GM12878 (cell line): ENCODE measurements around the gene STOML3. TPM values are rescaled to one million over a fixed set of nuclear protein-coding genes. Genes with fewer than 3 reads are reported as not detected.
A peak's percentile ranks its signal among the peaks of the same experiment; 100 is the strongest.

Source experiments
- ASH2L ChIP-seq: fragments of 300-600, 200-600 bp; sonication (generic); IDR thresholded peaks from 2 replicates; pipeline ENCODE4 v1.6.1; 2017; ENCODE audit warnings: low read depth, mild to moderate bottlenecking, borderline replicate concordance
- BCL11A ChIP-seq: IDR thresholded peaks from 2 replicates; pipeline ENCODE4 v1.6.1; 2011; ENCODE audit warnings: low read depth, low read length
- BCL3 ChIP-seq: IDR thresholded peaks from 2 replicates; pipeline ENCODE4 v1.6.1; 2011; ENCODE audit warnings: borderline replicate concordance, low read depth, mild to moderate bottlenecking, moderate library complexity, low read length; ENCODE audit not compliant: insufficient read depth, poor library complexity, severe bottlenecking
- CEBPB ChIP-seq, 2 experiments: fragments of 150-350 bp in 1 of 2; IDR thresholded peaks; 2 replicates each; pipeline ENCODE4 v1.6.1; 2012 to 2014; ENCODE audit warnings: low read depth in 2 of 2, low read length in 2 of 2, borderline replicate concordance in 1 of 2, inconsistent platforms in 1 of 2
- ESRRA ChIP-seq: IDR thresholded peaks from 2 replicates; pipeline ENCODE4 v1.6.1; 2012; ENCODE audit warnings: mild to moderate bottlenecking, low read length, improper control_type of control experiment
- FOXM1 ChIP-seq: IDR thresholded peaks from 2 replicates; pipeline ENCODE4 v1.6.1; 2012; ENCODE audit warnings: low read depth, mild to moderate bottlenecking, inconsistent platforms, low read length, moderate library complexity
- IKZF2 ChIP-seq, 2 experiments: fragments of 450-650 bp; IDR thresholded peaks; 2 replicates each; pipeline ENCODE4 v1.6.1; 2017; ENCODE audit warnings: mild to moderate bottlenecking in 2 of 2, moderate library complexity in 2 of 2
- IRF5 ChIP-seq: fragments of 450-650 bp; IDR thresholded peaks from 2 replicates; pipeline ENCODE4 v1.6.1; 2017; ENCODE audit warnings: borderline replicate concordance
- POLR2AphosphoS2 ChIP-seq: IDR thresholded peaks from 2 replicates; pipeline ENCODE4 v1.6.1; 2011; ENCODE audit warnings: low read depth, mild to moderate bottlenecking, low read length, improper control_type of control experiment, moderate library complexity
- RB1 ChIP-seq: fragments of 450-650 bp; formaldehyde crosslinking; IDR thresholded peaks from 2 replicates; pipeline ENCODE4 v1.6.1; 2017; ENCODE audit warnings: mild to moderate bottlenecking, borderline replicate concordance
- RCOR1 ChIP-seq: conservative IDR thresholded peaks from 2 replicates; pipeline ENCODE4 v1.6.1; 2012; ENCODE audit warnings: low read depth, low read length, improper control_type of control experiment
- SP1 ChIP-seq: IDR thresholded peaks from one replicate; pipeline ENCODE4 v1.6.1; 2011; ENCODE audit warnings: low read depth, low read length
- TARDBP ChIP-seq: IDR thresholded peaks from 2 replicates; pipeline ENCODE4 v1.6.1; 2016; ENCODE audit warnings: borderline replicate concordance
- TCF12 ChIP-seq: IDR thresholded peaks from 2 replicates; pipeline ENCODE4 v1.6.1; 2011; ENCODE audit warnings: low read depth, mild to moderate bottlenecking, low read length
- ZBTB11 ChIP-seq: fragments of 450-650 bp; formaldehyde crosslinking; IDR thresholded peaks from 2 replicates; pipeline ENCODE4 v1.5.0; 2022; ENCODE audit warnings: mild to moderate bottlenecking, missing genetic modification characterization
- ZSCAN29 ChIP-seq: fragments of 450-650 bp; IDR thresholded peaks from 2 replicates; pipeline ENCODE4 v1.6.1; 2017; ENCODE audit warnings: mild to moderate bottlenecking, moderate library complexity
- ZZZ3 ChIP-seq: IDR thresholded peaks from 2 replicates; pipeline ENCODE4 v1.6.1; 2011; ENCODE audit warnings: low read depth; ENCODE audit not compliant: control insufficient read depth, insufficient read length
- polyA plus RNA-seq, 11 experiments: library from polyadenylated mRNA; depleted of rRNA in 4 of 11; unstranded in 6 of 11; stranded (reverse) in 5 of 11; fragments of >200 nt; fragmentation: Nextera tagmentation in 4 of 11; fragmentation: Illumina TruSeq in 1 of 11; extraction: Ambion mirVana in 4 of 11; extraction: Trizol in 1 of 11; gene quantifications; 1 replicate in 1 of 11; 2 replicates in 10 of 11; pipeline versions ENCODE4 v1.2.1 to v1.2.3, GENCODE V29; 2011 to 2016; ENCODE audit warnings: inconsistent platforms in 2 of 11, missing spikeins in 2 of 11, low read depth in 1 of 11
- total RNA-seq, 4 experiments: library from RNA; depleted of rRNA in 3 of 4; stranded (reverse); fragments of >200 nt in 3 of 4; fragmentation: Illumina TruSeq in 1 of 4; extraction: Trizol in 1 of 4; gene quantifications; 2 replicates each; pipeline versions ENCODE4 v1.2.1 to v1.2.3, GENCODE V29; 2013 to 2021
- TF ChIP-seq, protein P1 (sequence below): fragments of 450-650 bp; IDR thresholded peaks from 2 replicates; pipeline ENCODE4 v1.6.1; 2017; ENCODE audit warnings: low read depth, mild to moderate bottlenecking, moderate library complexity
- TF ChIP-seq, protein P2 (sequence below): IDR thresholded peaks from 2 replicates; pipeline ENCODE4 v1.6.1; 2011; ENCODE audit warnings: mild to moderate bottlenecking, low read depth, low read length, moderate library complexity; ENCODE audit not compliant: insufficient replicate concordance

Gene STOML3
- total and polyA plus RNA-seq, 10 of the 15 experiments (the other 5 are each of a cell fraction or from before 2014, with no cell fraction given): not detected

- peak; percentile 3 for TF ChIP-seq BCL3
- TF ChIP-seq, protein P1, sequence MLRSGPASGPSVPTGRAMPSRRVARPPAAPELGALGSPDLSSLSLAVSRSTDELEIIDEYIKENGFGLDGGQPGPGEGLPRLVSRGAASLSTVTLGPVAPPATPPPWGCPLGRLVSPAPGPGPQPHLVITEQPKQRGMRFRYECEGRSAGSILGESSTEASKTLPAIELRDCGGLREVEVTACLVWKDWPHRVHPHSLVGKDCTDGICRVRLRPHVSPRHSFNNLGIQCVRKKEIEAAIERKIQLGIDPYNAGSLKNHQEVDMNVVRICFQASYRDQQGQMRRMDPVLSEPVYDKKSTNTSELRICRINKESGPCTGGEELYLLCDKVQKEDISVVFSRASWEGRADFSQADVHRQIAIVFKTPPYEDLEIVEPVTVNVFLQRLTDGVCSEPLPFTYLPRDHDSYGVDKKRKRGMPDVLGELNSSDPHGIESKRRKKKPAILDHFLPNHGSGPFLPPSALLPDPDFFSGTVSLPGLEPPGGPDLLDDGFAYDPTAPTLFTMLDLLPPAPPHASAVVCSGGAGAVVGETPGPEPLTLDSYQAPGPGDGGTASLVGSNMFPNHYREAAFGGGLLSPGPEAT: peak; percentile 98
- TF ChIP-seq, protein P2, sequence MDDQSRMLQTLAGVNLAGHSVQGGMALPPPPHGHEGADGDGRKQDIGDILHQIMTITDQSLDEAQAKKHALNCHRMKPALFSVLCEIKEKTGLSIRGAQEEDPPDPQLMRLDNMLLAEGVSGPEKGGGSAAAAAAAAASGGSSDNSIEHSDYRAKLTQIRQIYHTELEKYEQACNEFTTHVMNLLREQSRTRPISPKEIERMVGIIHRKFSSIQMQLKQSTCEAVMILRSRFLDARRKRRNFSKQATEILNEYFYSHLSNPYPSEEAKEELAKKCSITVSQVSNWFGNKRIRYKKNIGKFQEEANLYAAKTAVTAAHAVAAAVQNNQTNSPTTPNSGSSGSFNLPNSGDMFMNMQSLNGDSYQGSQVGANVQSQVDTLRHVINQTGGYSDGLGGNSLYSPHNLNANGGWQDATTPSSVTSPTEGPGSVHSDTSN: no peak
- TF ChIP-seq CEBPB (IDR thresholded peaks at IDR 0.05; ENCODE audit: borderline replicate concordance in 1 of 2, low read depth in 2 of 2, low read length in 2 of 2): no peak
- TF ChIP-seq ZSCAN29: no peak
- no peak; a peak in 2 of 4 replicates for TF ChIP-seq IKZF2 (IDR thresholded peaks at IDR 0.05)
- no peak for TF ChIP-seq ZZZ3
- TF ChIP-seq ZBTB11 (CRISPR knock-in tag): no peak
- TF ChIP-seq TCF12: no peak
- no peak for TF ChIP-seq BCL11A
- TF ChIP-seq SP1: peak; percentile 90
- TF ChIP-seq RCOR1: no peak
- peak; percentile 78; the same call in 1 of the 2 replicates for TF ChIP-seq TARDBP
- no peak for TF ChIP-seq ASH2L
- peak; percentile 54; the same call in 1 of the 2 replicates for TF ChIP-seq FOXM1
- TF ChIP-seq IRF5: peak; percentile 98
- TF ChIP-seq RB1: peak; percentile 87; the same call in 1 of the 2 replicates
- TF ChIP-seq ESRRA: no peak
- TF ChIP-seq POLR2AphosphoS2: no peak
Observed at GRCh38 chr13:39037880-39038568, 47.4 kb upstream of the STOML3 start, which contains the start of the genes NHLRC3 and PROSER1 (continued).
